Fibroblast of pulmonary artery (primary cell): Measurements from ENCODE around the gene NR4A3.

Source experiments
- DNase-seq: peaks from one replicate; pipeline ENCODE4 v3.0.0-alpha.2; 2010; ENCODE audit warnings: low read depth
- H3K4me3 ChIP-seq: replicated peaks from 2 replicates; pipeline ENCODE4 v1.5.1; 2011; ENCODE audit warnings: low read depth, mild to moderate bottlenecking, control low read depth, low read length, moderate library complexity
- CTCF ChIP-seq: IDR thresholded peaks from 2 replicates; pipeline ENCODE4 v1.5.1; 2011; ENCODE audit warnings: mild to moderate bottlenecking, control low read depth, low read length, inconsistent platforms; ENCODE audit errors: missing control alignments

NR4A3 gene

GRCh38 chr9:99859243-99859980 lies 37.7 kb downstream of the NR4A3 start:
- DNase-seq = peak; percentile 63
- TF ChIP-seq CTCF = no peak
- H3K4me3 ChIP-seq = no peak overlapping the region

GRCh38 chr9:99860266-99860665 lies 38.6 kb downstream of the NR4A3 start:
- no peak overlapping the region for H3K4me3 ChIP-seq
- no peak for TF ChIP-seq CTCF
- DNase-seq = no peak

GRCh38 chr9:99863955-99864354 lies 42.3 kb downstream of the NR4A3 start:
- no peak overlapping the region for H3K4me3 ChIP-seq
- TF ChIP-seq CTCF = no peak
- no peak for DNase-seq

DNA sequence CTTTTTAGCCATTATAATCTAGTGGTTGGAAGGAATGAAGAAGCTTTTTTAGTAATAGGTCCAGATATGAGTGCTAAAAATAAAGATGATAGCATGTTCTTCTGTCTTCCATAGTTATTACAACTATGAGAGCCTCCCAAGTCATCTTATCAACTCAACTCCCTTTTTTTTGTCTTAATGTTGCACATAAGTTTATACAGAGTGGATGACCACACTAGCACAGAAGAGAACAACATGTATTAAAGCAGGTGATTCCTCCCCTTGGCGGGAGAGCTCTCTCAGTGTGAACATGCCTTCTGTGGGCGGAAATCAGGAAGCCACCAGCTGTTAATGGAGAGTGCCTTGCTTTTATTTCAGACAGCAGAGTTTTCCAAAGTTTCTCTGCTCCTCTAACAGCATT lies 44.7 kb downstream of the NR4A3 start:
- no peak for TF ChIP-seq CTCF
- no peak overlapping the region for H3K4me3 ChIP-seq
- no peak for DNase-seq

- no peak overlapping the region for H3K4me3 ChIP-seq
- DNase-seq = no peak
- no peak for TF ChIP-seq CTCF
Observed at GRCh38 chr9:99867536-99867935, 45.9 kb downstream of the NR4A3 start.

GRCh38 chr9:99867968-99868367 lies 46.3 kb downstream of the NR4A3 start:
- no peak for TF ChIP-seq CTCF
- no peak for DNase-seq
- H3K4me3 ChIP-seq = no peak overlapping the region

DNA sequence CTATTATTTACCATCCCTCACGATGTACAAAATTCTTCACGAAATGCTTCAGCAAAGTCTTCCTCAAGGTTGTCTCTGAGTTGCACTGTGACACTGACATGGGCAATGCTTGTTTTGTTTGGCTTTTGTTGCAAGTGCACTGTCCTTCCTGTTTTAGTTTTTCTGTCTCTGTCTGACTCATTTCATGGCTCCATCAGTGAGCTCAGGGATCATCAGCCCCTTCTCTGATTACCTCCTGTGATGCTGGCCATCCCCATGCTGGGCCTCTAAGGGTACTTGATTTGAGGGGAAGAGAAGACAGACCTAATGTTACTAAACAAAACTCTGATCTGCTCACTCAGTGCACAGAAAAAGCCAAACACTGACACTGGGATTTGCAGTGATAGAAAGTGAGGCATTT lies 47.2 kb downstream of the NR4A3 start:
- no peak overlapping the region for H3K4me3 ChIP-seq
- no peak for TF ChIP-seq CTCF
- DNase-seq = no peak
